GM12875 (cell line): ENCODE measurements around the gene TBCE.
"Not testable (repeated sequence)": the region's sequence is repeated elsewhere in the genome, so short reads cannot be mapped to it uniquely, and the experiment has no call there.

ENCODE experiments used
- H3K4me3 ChIP-seq: one replicate; pipeline ENCODE4 v1.5.1; 2011; ENCODE audit warnings: low read depth, low read length, control low read depth
- TF ChIP-seq, protein P1 (sequence below): IDR thresholded peaks from 2 replicates; pipeline ENCODE4 v1.5.1; 2011; ENCODE audit warnings: low read depth, mild to moderate bottlenecking, control low read depth, inconsistent platforms, low read length, moderate library complexity, borderline replicate concordance; ENCODE audit not compliant: insufficient read depth

TBCE gene

DNA sequence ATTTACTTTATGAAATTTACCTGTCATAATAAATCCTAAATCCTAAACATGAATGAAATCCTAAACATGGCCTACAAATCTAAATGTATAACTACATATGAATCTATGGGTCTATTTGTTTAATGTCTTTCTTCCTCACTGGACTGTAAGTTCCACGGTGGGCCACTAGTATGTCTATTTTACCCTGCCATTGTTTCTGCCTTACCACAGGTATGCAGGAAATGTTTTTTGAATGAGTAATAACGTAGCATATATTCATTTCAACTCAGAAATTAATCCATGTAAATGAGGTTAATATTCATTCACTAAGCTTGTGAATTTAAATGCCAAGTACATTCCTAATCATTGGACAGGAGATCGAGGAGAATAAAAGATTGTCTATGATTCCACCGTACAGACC lies 101.7 kb downstream of the TBCE start:
- H3K4me3 ChIP-seq: no peak overlapping the region
- TF ChIP-seq, protein P1, sequence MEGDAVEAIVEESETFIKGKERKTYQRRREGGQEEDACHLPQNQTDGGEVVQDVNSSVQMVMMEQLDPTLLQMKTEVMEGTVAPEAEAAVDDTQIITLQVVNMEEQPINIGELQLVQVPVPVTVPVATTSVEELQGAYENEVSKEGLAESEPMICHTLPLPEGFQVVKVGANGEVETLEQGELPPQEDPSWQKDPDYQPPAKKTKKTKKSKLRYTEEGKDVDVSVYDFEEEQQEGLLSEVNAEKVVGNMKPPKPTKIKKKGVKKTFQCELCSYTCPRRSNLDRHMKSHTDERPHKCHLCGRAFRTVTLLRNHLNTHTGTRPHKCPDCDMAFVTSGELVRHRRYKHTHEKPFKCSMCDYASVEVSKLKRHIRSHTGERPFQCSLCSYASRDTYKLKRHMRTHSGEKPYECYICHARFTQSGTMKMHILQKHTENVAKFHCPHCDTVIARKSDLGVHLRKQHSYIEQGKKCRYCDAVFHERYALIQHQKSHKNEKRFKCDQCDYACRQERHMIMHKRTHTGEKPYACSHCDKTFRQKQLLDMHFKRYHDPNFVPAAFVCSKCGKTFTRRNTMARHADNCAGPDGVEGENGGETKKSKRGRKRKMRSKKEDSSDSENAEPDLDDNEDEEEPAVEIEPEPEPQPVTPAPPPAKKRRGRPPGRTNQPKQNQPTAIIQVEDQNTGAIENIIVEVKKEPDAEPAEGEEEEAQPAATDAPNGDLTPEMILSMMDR: no peak

DNA sequence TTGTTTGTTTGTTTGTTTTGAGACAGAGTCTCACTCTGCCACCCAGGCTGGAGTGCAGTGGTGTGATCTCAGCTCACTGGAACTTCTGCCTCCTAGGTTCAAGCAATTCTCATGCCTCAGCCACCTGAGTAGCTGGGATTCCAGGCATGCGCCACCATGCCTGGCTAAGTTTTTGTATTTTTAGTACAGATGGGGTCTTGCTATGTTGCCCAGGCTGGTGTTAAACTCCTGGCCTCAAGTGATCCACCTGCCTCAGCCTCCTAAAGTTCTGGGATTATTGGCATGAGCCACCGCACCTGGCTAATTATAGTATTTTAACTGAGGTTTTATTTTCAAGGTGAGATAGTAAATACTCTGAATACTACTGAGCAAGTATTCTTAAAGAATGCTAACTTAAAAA lies 102.7 kb downstream of the TBCE start:
- H3K4me3 ChIP-seq: not testable (repeated sequence)

DNA sequence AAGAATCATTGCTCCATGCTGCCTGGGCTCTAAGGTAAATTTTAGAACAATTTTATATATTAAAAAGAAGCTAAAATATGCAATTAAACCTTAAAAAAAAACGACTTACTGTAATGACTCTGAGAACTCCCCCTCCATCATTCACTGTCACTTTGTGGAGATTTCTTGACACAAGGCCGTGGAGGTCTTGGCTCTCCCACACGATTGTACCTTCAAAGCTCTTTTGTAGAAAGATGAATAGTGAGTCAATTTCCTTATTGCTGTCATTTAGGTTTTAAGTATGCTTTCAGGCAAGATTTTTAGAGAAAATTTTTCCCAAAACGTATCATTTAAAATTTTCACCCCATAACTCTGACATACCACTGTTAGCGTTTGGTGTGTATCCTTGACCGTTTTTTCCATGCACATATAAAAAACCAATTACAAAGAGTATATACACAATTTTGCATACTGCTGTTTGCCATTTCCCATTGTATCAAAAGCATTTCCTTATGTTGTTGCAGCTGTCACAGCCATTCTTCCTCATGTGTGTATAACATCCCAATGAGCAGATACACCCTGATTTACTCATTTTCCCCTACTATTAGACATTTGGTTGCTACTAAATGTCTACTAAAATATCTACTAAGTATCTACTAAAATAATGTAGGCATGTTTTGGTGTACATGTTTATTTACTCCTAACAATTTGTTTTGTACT lies 103.7 kb downstream of the TBCE start:
- no peak overlapping the region for H3K4me3 ChIP-seq
- TF ChIP-seq, protein P1: no peak

DNA sequence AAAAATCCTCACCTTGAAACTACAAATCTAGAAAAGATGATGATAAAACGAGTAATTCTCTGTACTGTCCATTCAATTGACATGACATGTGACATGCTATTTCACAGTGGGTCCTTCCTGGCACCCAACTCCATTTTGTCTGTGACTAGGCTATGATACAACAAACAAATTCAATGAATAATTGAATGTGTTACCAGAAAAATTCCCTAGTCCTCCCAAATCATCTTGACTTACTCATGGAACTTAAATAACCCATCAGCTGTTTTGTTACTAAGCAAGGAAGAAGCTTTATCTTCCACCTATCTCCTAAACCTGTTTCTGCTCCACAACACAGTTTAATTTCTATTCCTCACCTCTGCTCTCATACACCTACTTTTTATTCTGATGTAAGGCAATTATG lies 106.6 kb downstream of the TBCE start:
- TF ChIP-seq, protein P1: no peak
- no peak overlapping the region for H3K4me3 ChIP-seq

DNA sequence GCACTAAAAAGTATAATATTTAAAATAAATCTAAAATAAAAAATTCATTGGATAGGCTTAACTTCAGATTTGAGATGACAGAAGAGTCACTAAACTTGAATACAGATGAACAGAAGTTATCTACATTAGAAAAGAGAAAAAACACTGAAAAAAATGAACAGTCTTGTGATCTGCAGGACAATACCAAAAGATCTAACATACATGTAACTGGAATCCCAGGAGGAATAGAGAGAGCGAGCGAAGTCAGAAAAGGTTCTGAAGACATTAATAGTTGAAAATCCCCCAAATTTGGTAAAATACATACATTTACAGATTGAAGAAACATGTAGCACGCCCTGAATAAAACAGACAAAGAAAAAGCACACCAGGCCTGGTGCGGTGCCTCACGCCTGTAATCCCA lies 115.9 kb downstream of the TBCE start:
- H3K4me3 ChIP-seq: no peak overlapping the region
- TF ChIP-seq, protein P1: no peak

DNA sequence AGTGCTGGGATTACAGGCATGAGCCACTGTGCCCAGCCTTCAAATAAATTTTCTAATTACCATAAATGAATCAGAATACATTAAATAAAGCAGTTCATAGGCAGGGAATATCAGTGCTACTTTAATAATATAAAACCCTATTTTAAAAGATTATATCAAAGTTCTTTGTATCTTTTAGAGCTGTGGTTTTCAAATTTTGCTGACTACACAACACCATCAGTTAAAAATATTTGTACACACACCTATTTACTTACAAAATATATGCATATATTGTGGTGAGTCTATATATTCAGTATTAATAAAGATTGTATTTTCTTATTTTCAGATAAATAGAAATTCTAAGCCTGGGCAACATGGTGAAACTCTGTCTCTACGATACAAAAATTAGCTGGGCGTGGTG lies 118.3 kb downstream of the TBCE start:
- H3K4me3 ChIP-seq: no peak overlapping the region
- TF ChIP-seq, protein P1: no peak

DNA sequence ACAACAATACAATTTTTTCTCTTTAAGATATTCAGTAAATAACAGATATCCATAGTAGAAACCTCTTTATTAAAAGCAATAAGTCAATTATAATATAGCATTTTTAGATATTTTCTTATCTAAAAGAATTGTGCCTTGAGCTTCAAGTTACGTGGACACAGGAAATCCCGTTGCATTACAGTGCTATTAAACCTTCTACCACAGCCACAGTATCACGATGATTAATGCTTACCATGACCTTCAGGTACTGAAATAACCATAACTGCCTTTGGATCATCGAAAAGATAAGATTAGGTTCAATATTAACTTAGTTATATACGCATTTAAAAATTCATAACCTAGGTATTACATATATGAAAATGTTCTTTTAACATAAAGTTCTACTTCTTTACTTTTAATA lies 119.1 kb downstream of the TBCE start:
- TF ChIP-seq, protein P1: no peak
- H3K4me3 ChIP-seq: no peak overlapping the region

DNA sequence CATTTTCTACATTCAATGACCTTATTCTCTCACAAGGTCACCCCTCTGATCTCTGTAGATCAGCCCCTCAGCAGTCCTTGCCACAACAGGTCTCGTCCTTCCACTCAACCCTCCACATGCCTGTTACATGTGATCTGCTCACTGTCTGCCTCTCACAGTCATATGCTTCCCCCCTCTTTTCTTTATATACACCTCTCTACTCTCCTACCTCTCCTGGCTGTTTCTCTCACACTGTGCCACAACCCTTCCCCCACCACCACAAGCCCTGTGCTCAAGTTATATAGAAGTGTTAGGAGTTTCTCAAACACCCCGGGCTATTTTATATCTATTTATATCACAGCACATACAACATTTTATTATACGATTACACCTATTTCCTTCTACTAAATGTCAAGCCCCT lies 124.4 kb downstream of the TBCE start:
- TF ChIP-seq, protein P1: no peak
- H3K4me3 ChIP-seq: no peak overlapping the region
